HS-5 (cell line): Measurements from ENCODE around the gene VRTN.
A peak's percentile ranks its signal among the peaks of the same experiment; 100 is the strongest.
"Not testable (repeated sequence)": the region's sequence is repeated elsewhere in the genome, so short reads cannot be mapped to it uniquely, and the experiment has no call there.

Experiments used
- DNase-seq: peaks from one replicate; pipeline ENCODE4 v3.0.0-alpha.2; 2012; ENCODE audit warnings: low read depth

Gene VRTN

GRCh38 chr14:74348735-74349463 is 628 bp downstream of the VRTN start:
- no peak for DNase-seq

GRCh38 chr14:74349757-74350156 is 1.5 kb downstream of the VRTN start:
- DNase-seq = no peak

- DNase-seq = no peak
Observed at GRCh38 chr14:74350211-74350927, 2.1 kb downstream of the VRTN start.

GRCh38 chr14:74350928-74351323 is 2.7 kb downstream of the VRTN start:
- DNase-seq = no peak

- DNase-seq = no peak
Observed at GRCh38 chr14:74356892-74357575, 8.8 kb downstream of the VRTN start.

GRCh38 chr14:74357585-74357984 is 9.3 kb downstream of the VRTN start:
- DNase-seq = no peak

GRCh38 chr14:74358176-74358829 is 10.0 kb downstream of the VRTN start:
- DNase-seq = no peak

- no peak for DNase-seq
Observed at GRCh38 chr14:74360163-74360562, 11.9 kb downstream of the VRTN start.

- peak; percentile 38 for DNase-seq
Observed at GRCh38 chr14:74362361-74362915, 14.2 kb downstream of the VRTN start.

GRCh38 chr14:74364271-74364880 is 16.1 kb downstream of the VRTN start:
- no peak for DNase-seq

- no peak for DNase-seq
Observed at GRCh38 chr14:74368026-74368425, 19.8 kb downstream of the VRTN start.

GRCh38 chr14:74368441-74368840 is 20.2 kb downstream of the VRTN start:
- DNase-seq = no peak

GRCh38 chr14:74377976-74378690 is 29.9 kb downstream of the VRTN start:
- no peak for DNase-seq

- DNase-seq = peak; percentile 82
Observed at GRCh38 chr14:74380172-74380571, 31.9 kb downstream of the VRTN start.

GRCh38 chr14:74380845-74381244 is 32.6 kb downstream of the VRTN start:
- DNase-seq = no peak

- DNase-seq = not testable (repeated sequence)
Observed at GRCh38 chr14:74381571-74381970, 33.3 kb downstream of the VRTN start.

GRCh38 chr14:74382231-74382630 is 34.0 kb downstream of the VRTN start:
- DNase-seq = no peak

GRCh38 chr14:74389980-74390379 is 41.7 kb downstream of the VRTN start:
- no peak for DNase-seq

- DNase-seq = not testable (repeated sequence)
Observed at GRCh38 chr14:74390505-74390904, 42.2 kb downstream of the VRTN start.

GRCh38 chr14:74391479-74391878 is 43.2 kb downstream of the VRTN start:
- no peak for DNase-seq
